Measurements from ENCODE around the gene SETD1B. TPM values are rescaled to one million over a fixed set of nuclear protein-coding genes. Genes with fewer than 3 reads are reported as not detected.

Gene SETD1B
- total and polyA plus RNA-seq, 2 of the 4 experiments (the other 2 are of a cell fraction) = 0.90 to 5.1 TPM

- Histone ChIP-seq H4K20me1 (ENCODE audit: insufficient read depth, low read length) (peaks cover 13% of the 10 kb centered on the region), H3K9me1 (ENCODE audit: insufficient read depth, low read length) (peaks cover 6% of the 10 kb centered on the region; the same call in 1 of the 2 replicates), H3K4me1 (ENCODE audit: control insufficient read depth, insufficient read depth, low read length) (peaks cover 28% of the 10 kb centered on the region), H3K79me1 (ENCODE audit: low read depth in 1 of 2, low read length in 2 of 2) (peaks cover 6 to 45% of the 10 kb centered on the region in 2 experiments; a peak in 3 of 4 replicates), H2AK5ac (ENCODE audit: low read depth, low read length) (peak overlapping the region; percentile 69), H3K18ac (ENCODE audit: low read depth, low read length) (no peak overlapping the region), H2AK9ac (replicated peaks; ENCODE audit: low read depth, low read length, poor library complexity) (peak overlapping the region; percentile 97), H3K9ac (ENCODE audit: low read depth, low read length) (peak overlapping the region; percentile 22; the same call in 1 of the 2 replicates), H3K56ac (ENCODE audit: extremely low read depth, insufficient read depth, low read length) (peak overlapping the region; percentile 26; the same call in 1 of the 2 replicates), H2BK5ac (ENCODE audit: low read depth, low read length, poor library complexity, severe bottlenecking) (peak overlapping the region; percentile 39), H4K5ac (ENCODE audit: low read depth, low read length) (peak overlapping the region; percentile 17; the same call in 1 of the 2 replicates), H3K14ac (replicated peaks; ENCODE audit: low read depth, low read length) (peak overlapping the region; percentile 16), H2BK120ac (ENCODE audit: low read depth, low read length) (peak overlapping the region; percentile 55; the same call in 1 of the 2 replicates), H3K27ac (ENCODE audit: insufficient read depth, low read length) (peak overlapping the region; percentile 28), H3K9me3 (ENCODE audit: control insufficient read depth, insufficient read depth, low read length) (no peaks in the 10 kb centered on the region), H3K4me2 (ENCODE audit: low read depth, low read length) (peak overlapping the region; percentile 65), H4K91ac (ENCODE audit: insufficient read depth, low read depth, low read length) (peak overlapping the region; percentile 81), H3K27me3 (ENCODE audit: control insufficient read depth, insufficient read depth, low read length) (no peaks in the 10 kb centered on the region), H3K23ac (ENCODE audit: low read depth, low read length) (peak overlapping the region; percentile 54), H3K4ac (ENCODE audit: low read depth, low read length) (peak overlapping the region; percentile 76), H3K36me3 (ENCODE audit: control insufficient read depth, insufficient read depth, low read length) (peaks cover 9% of the 10 kb centered on the region; the same call in 1 of the 2 replicates), H3K4me3 (ENCODE audit: insufficient read depth, low read depth, low read length) (no peak overlapping the region), H4K8ac (ENCODE audit: low read depth in 2 of 2, low read length in 2 of 2) (peak overlapping the region; percentile 8 to 72; a peak in 3 of 4 replicates), H2BK15ac (ENCODE audit: low read depth, low read length) (no peak overlapping the region; the same call in 2 of the 3 replicates), H2BK20ac (ENCODE audit: low read depth, low read length) (0 out of 2 replicates have a peak overlapping the region, but pooled peaks have one; percentile 38), H2AFZ (replicated peaks; ENCODE audit: low read length, poor library complexity) (peak overlapping the region; percentile 95)
- dilution Hi-C loops (cut with HindIII; ENCODE audit: low sequenced_read_pairs, unreplicated experiment) = no loop called here
- 10% methylated on average over 2 of the region's 13 CpGs; no CpG with 5 or more reads in 1 of the 2 experiments for WGBS, 2 experiments (ENCODE audit: extremely low coverage in 2 of 2, insufficient read length in 1 of 2)
- intact Hi-C loops (cut with micrococcal nuclease) = loop anchor here (1.0 to 10.0 kb wide), 7 partner anchors 18 to 240 kb away; partner anchors contain the start of genes BCL7A, PSMD9 and TMEM120B
- TF ChIP-seq CEBPB (IDR thresholded peaks at IDR 0.05; ENCODE audit: low read depth, low read length) = no peak
- no peak for TF ChIP-seq MAZ (IDR thresholded peaks at IDR 0.05; ENCODE audit: borderline replicate concordance, low read depth, low read length)
- TF ChIP-seq USF2 (IDR thresholded peaks at IDR 0.05; ENCODE audit: low read depth, low read length) = no peak
- TF ChIP-seq BHLHE40 (IDR thresholded peaks at IDR 0.05; ENCODE audit: low read depth, low read length) = no peak
- TF ChIP-seq RAD21 (IDR thresholded peaks at IDR 0.05; ENCODE audit: low read length) = no peak
- TF ChIP-seq MAFK (IDR thresholded peaks at IDR 0.05; ENCODE audit: low read depth, low read length) = no peak
- no peak for TF ChIP-seq NFE2L2 (IDR thresholded peaks at IDR 0.05; ENCODE audit: low read depth, low read length)
- no peak for TF ChIP-seq RFX5 (IDR thresholded peaks at IDR 0.05; ENCODE audit: low read depth, low read length)
- no peak for TF ChIP-seq ELK1 (IDR thresholded peaks at IDR 0.05; ENCODE audit: borderline replicate concordance, low read depth, low read length)
- TF ChIP-seq SMC3 (IDR thresholded peaks at IDR 0.05; ENCODE audit: low read depth, low read length) = no peak
- TF ChIP-seq RCOR1 (IDR thresholded peaks at IDR 0.05; ENCODE audit: insufficient replicate concordance, low read length) = no peak
- no peak for TF ChIP-seq CTCF (conservative IDR thresholded peaks at IDR 0.05; ENCODE audit: low read depth, low read length)
- no peak; the same call in 1 of the 2 replicates for TF ChIP-seq POLR2A (IDR thresholded peaks at IDR 0.05; ENCODE audit: low read depth, low read length)
- no peak for DNase-seq
- ChIA-PET POLR2A (ENCODE audit: unreplicated experiment) (interaction anchor here (0.6 to 2.0 kb wide), 4 partner anchors 10 to 291 kb away, joined by 5 to 10 read pairs (median 5); no protein-coding TSS in a partner anchor), CTCF (interaction anchor here (0.5 to 3.9 kb wide), 33 partner anchors 8 to 1366 kb away, joined by 3 to 49 read pairs (median 5); partner anchors contain the start of genes PSMD9, SETD1B and TMEM120B)
- peak; percentile 5 for ATAC-seq (ENCODE audit: low read depth)
- BruUV-seq (replicated peaks) = no TSS peak
- in situ Hi-C loops (cut with MboI; ENCODE audit: low sequenced_read_pairs) = no loop called here
Observed at GRCh38 chr12:121794534-121795033, 9.2 kb upstream of the SETD1B start.

Measured in IMR-90 (cell line).